ENCODE results near the gene TECTA.

DNA sequence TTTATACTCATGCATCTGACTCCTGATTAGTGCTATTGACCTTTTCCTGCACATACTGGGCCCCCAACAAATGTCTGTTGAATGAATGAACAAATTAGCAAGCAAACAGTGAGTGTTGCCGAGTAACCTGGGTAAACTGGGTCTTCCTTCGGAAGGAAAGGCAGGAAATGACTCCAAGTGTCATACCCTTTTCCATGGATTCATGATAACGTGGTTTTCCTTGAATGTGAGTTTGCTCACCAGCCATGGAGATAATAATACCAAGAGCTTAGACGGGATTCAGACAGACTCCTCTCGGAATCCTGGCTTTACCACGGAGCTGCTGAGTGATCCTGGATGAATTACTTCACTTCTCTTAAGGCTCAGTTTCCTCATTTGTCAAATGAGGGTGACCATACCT, 16.7 kb downstream of the TECTA start:
- TF ChIP-seq, protein P1, sequence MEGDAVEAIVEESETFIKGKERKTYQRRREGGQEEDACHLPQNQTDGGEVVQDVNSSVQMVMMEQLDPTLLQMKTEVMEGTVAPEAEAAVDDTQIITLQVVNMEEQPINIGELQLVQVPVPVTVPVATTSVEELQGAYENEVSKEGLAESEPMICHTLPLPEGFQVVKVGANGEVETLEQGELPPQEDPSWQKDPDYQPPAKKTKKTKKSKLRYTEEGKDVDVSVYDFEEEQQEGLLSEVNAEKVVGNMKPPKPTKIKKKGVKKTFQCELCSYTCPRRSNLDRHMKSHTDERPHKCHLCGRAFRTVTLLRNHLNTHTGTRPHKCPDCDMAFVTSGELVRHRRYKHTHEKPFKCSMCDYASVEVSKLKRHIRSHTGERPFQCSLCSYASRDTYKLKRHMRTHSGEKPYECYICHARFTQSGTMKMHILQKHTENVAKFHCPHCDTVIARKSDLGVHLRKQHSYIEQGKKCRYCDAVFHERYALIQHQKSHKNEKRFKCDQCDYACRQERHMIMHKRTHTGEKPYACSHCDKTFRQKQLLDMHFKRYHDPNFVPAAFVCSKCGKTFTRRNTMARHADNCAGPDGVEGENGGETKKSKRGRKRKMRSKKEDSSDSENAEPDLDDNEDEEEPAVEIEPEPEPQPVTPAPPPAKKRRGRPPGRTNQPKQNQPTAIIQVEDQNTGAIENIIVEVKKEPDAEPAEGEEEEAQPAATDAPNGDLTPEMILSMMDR (IDR thresholded peaks at IDR 0.05): no peak
- TF ChIP-seq POLR2A (IDR thresholded peaks at IDR 0.05) (no peak), EP300 (IDR thresholded peaks at IDR 0.05) (no peak)

All from tibial nerve (tissue), 4 donors.